AG08396 (cell line): ENCODE measurements around the gene NAT8L.
A peak's percentile ranks its signal among the peaks of the same experiment; 100 is the strongest.
"Not testable (repeated sequence)": the region's sequence is repeated elsewhere in the genome, so short reads cannot be mapped to it uniquely, and the experiment has no call there.

Experiments
- DNase-seq: peaks from one replicate; pipeline ENCODE4 v3.0.0; 2012; ENCODE audit warnings: low spot score, mixed read lengths

Gene NAT8L

DNA sequence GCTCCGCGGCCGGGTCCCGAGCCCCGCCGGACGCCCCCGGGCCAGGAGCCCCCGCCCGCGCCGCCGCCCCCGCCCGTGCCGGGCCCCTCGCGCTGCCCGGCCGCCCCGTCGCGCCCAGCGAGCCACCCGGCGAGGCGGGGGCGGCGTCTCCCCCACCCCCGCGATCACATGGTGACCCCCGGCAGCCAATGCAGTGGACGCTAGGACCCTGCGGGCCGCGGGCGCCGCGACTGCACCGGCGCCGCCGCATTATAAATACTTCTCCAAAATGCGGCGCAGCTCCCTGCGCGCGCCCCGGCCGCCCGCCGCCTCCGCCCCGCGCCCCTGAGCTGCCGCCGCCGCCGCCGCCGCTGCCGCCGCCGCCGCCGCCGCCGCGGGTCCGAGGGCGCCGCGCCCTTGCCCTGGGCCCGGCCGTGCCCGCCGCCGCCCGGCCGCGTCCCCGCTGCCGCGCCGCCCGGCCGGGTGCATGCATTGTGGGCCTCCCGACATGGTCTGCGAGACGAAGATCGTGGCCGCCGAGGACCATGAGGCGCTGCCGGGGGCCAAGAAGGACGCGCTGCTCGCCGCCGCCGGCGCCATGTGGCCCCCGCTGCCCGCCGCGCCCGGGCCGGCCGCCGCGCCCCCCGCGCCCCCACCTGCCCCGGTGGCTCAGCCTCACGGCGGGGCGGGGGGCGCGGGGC is at the start of gene NAT8L:
Gene NAT8L (plus strand): TSS at position 282 of the 680 bp plus-strand sequence. CDS start 185 bp downstream, at position 467.
- no peak for DNase-seq

- peak; percentile 81 for DNase-seq
These were observed 49.4 kb upstream of the NAT8L start for GRCh38 chr4:2009651-2010233.

GRCh38 chr4:2011583-2011982 is 47.5 kb upstream of the NAT8L start:
- DNase-seq: no peak

DNA sequence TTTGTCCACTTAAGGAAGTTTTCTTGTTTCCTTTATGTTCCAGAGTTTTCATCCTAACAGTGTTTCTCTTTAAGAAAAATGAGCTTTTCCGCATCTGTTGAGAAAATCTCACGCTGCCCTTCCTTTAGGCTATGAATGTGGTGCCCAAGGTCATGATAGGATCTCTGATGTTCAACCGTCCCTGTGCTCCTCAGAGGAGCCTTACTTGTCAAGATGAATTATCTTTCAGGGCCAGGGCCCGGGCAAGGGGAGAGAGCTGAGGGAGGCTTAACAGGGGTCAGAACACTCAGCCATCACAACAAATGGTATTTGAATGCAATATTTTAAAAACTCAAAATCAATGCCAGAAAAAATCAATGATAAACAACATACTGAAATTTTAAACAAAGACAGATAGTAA is 44.1 kb upstream of the NAT8L start:
- no peak for DNase-seq

GRCh38 chr4:2021358-2022018 is 37.6 kb upstream of the NAT8L start:
- not testable (repeated sequence) for DNase-seq

GRCh38 chr4:2024683-2025082 is 34.4 kb upstream of the NAT8L start:
- DNase-seq: no peak

DNA sequence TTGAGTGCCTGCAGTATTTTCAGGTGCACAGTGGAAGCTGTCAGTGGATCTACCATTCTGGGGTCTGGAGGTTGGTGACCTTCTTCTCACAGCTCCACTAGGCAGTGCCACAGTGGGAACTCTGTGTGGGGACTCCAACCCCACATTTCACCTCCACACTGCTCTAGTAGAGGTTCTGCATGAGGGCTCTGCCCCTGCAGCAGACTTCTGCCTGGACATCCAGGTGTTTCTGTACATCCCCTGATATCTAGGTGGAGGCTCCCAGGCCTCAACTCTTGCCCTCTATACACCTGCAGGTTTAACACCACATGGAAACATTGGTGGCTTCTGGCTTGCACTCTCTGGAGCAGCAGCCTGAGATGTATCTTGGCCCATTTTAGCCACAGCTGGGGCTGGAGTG is 33.3 kb upstream of the NAT8L start:
- no peak for DNase-seq

- DNase-seq: not testable (repeated sequence)
These were observed 32.0 kb upstream of the NAT8L start for GRCh38 chr4:2027120-2027519.

DNA sequence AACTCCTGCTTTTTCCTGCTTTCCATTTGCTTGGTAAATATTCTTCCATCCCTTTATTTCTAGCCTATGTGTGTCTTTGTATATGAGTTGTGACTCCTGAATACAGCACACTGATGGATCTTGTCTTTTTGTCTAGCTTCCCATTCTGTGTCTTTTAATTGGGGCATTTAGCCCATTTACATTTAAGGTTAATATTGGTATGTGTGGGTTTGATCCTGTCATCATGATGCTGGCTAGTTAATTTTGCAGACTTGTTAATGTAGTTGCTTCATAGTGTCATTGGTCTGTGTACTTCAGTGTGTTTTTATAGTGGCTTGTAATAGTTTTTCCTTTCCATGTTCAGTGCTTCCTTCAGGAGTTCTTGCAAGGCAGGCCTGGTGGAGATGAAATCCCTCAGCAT is 28.0 kb upstream of the NAT8L start:
- DNase-seq: not testable (repeated sequence)

DNA sequence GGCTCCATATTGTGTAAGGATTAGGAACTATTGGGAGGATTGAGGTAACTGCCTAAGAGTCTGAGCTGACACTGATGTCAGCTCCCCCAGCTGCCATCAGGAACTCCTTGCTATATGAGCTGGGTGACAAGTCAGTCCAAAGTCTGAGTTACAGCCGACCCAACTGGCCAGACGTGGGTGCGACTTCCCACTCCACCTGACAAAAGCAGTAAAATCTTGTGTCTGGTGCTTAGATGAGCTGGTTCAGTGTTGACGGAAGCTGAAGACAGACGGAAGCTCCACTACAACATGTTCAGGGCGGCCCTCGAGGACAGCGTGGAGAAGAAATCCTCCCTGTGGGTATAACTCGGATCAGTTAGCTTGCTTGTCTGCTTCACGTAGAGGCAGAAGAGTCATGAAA is 22.8 kb upstream of the NAT8L start:
- no peak for DNase-seq

DNA sequence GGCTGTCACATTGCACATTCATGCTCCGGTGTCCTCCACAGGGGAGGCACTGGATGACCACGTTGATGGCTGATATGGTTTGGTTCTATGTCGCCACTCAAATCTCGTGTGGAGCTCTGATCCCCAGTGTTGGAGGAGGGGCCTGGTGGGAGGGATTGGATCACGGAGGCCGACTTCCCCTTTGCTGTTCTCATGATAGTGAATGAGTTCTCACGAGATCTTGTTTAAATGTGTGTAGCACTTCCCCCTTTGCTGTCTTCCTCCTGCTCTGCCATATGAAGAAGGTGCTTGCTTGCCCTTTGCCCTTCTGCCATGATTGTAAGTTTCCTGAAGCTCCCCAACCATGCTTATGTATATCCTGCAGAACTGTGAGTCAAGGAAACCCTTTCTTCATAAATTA is 22.3 kb upstream of the NAT8L start:
- DNase-seq: no peak

- DNase-seq: peak; percentile 34
These were observed 18.5 kb upstream of the NAT8L start for GRCh38 chr4:2040391-2041238.

- DNase-seq: peak; percentile 98
These were observed 17.6 kb upstream of the NAT8L start for GRCh38 chr4:2041239-2042130.

GRCh38 chr4:2042204-2042946 is 16.8 kb upstream of the NAT8L start:
- peak; percentile 77 for DNase-seq

GRCh38 chr4:2042947-2043395 is 16.2 kb upstream of the NAT8L start:
- DNase-seq: peak; percentile 4

GRCh38 chr4:2043396-2044118 is 15.6 kb upstream of the NAT8L start:
- peak; percentile 9 for DNase-seq

GRCh38 chr4:2044119-2044485 is 15.0 kb upstream of the NAT8L start:
- peak; percentile 4 for DNase-seq

DNA sequence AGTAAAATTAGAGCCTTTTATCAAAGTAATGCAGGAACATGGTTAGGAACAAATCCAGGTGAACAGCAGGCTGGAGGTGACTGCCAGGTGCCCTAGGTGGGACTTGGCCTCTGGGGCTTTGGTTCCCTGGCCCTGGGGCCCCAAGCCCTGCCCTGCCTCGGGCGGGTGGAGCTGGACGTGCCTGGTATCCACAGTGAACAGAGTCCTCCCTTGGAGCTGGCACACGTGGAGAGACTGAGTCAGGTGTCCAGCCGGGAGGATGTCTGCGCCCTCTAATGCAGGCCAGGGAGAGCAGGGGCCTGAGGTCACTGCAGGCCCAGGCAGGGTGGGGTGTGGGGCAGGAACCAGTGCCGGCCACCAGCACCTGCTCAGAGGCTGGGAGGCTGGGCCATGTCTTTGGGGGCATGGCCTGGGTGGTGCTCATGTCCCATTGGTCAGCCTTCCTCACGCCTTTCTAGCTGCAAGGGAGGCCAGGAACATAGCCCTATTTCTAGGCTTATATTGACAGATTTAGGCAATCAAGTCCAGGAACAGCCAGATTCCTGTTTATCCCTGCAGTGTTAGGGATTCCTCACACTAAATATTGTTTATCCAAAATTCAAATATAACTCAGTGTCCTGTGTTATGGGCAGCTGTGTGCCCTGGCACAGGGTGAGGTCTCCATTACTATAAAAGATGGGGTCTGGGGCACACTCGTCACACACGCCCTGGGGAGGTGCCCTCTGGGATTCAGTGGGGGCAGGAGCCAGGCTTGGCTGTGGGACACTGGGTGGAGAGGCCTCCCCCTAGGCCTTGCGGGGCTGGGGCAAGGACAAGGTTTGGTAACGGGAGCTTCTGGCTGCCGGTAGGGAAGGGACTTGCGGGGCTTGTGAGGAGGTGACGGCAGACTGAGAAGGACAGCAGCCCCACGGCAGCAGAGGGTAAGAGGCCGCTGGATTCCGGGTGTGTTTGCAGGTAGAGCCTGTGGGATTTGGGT is 14.3 kb upstream of the NAT8L start:
- peak; percentile 12 for DNase-seq

GRCh38 chr4:2045518-2045951 is 13.6 kb upstream of the NAT8L start:
- DNase-seq: peak; percentile 38
